ENCODE data around the gene ARSJ.

DNA sequence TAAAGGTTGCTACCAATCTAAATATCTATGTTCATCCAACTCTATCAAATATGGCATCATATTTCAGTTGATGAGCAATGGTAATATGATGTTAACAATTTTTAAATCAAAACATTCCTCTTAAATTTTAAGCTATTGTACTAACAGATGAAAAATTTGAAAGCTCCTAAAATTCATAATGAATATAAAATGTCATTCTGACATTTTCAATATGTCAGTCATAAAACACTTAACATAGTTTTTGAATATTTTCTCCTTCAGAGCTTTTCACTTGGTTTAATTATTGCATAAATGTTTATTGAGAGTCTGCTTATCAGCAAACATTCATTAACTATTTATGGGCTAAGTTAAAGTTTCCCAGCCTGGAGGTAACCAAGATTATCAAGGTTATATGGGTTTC lies 11.8 kb downstream of the ARSJ start:
- no peak for TF ChIP-seq CTCF (IDR thresholded peaks at IDR 0.05 in 8 of 11, conservative IDR thresholded peaks at IDR 0.05 in 3 of 11)
- TF ChIP-seq POLR2A (IDR thresholded peaks at IDR 0.05), result no peak
- no peak for TF ChIP-seq POLR2AphosphoS5 (IDR thresholded peaks at IDR 0.05)

Measured in spleen (tissue), 7 donors.